SU-DHL-6 (cell line): ENCODE data around the gene C19orf67.

ENCODE experiments used
- EZH2phosphoT487 ChIP-seq: fragments of 200-600 bp; sonication (generic), shearing (Covaris generic); conservative IDR thresholded peaks from 2 replicates; pipeline ENCODE4 v1.6.1; 2018; ENCODE audit warnings: mild to moderate bottlenecking, antibody characterized with exemption, low read length, moderate library complexity, mixed read lengths
- TF ChIP-seq, protein P1 (sequence below): fragments of 200-600 bp; sonication (generic); IDR thresholded peaks from one replicate; pipeline ENCODE4 v1.5.1; 2017; ENCODE audit warnings: antibody characterized with exemption, mild to moderate bottlenecking, low read length, moderate library complexity; ENCODE audit not compliant: insufficient read depth, poor library complexity, severe bottlenecking

DNA sequence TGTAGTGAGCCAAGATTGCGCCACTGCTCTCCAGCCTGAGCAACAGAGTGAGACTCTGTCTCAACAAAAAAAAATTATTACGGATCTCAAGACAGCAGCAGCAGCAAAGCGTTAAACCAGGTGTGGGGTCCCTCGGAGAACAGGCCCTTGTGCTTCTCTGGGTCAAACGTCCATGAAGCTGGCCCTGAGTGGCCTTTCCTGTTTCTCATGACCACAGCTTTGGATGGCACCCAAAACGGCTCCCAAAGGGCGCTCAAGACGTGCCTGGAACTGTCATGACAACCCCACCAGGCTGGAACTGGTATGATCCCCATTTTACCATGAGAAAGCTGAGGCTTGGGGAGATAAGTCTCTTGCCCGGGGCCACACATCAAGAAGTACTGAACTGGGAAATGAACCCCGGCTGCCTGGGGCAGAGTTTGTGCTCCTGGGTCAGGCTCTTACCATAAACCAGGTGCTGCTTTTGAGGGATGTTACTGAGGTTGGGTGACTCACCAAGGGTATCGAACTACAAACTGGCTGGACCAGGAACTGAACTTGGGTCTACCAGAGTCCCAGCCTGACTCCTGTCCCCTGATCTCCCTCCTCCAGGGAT, 16.6 kb upstream of the C19orf67 start:
- TF ChIP-seq, protein P1, sequence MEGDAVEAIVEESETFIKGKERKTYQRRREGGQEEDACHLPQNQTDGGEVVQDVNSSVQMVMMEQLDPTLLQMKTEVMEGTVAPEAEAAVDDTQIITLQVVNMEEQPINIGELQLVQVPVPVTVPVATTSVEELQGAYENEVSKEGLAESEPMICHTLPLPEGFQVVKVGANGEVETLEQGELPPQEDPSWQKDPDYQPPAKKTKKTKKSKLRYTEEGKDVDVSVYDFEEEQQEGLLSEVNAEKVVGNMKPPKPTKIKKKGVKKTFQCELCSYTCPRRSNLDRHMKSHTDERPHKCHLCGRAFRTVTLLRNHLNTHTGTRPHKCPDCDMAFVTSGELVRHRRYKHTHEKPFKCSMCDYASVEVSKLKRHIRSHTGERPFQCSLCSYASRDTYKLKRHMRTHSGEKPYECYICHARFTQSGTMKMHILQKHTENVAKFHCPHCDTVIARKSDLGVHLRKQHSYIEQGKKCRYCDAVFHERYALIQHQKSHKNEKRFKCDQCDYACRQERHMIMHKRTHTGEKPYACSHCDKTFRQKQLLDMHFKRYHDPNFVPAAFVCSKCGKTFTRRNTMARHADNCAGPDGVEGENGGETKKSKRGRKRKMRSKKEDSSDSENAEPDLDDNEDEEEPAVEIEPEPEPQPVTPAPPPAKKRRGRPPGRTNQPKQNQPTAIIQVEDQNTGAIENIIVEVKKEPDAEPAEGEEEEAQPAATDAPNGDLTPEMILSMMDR = no peak
- TF ChIP-seq EZH2phosphoT487 = no peak
